ENCODE results near the gene COL17A1.

Gene COL17A1

DNA sequence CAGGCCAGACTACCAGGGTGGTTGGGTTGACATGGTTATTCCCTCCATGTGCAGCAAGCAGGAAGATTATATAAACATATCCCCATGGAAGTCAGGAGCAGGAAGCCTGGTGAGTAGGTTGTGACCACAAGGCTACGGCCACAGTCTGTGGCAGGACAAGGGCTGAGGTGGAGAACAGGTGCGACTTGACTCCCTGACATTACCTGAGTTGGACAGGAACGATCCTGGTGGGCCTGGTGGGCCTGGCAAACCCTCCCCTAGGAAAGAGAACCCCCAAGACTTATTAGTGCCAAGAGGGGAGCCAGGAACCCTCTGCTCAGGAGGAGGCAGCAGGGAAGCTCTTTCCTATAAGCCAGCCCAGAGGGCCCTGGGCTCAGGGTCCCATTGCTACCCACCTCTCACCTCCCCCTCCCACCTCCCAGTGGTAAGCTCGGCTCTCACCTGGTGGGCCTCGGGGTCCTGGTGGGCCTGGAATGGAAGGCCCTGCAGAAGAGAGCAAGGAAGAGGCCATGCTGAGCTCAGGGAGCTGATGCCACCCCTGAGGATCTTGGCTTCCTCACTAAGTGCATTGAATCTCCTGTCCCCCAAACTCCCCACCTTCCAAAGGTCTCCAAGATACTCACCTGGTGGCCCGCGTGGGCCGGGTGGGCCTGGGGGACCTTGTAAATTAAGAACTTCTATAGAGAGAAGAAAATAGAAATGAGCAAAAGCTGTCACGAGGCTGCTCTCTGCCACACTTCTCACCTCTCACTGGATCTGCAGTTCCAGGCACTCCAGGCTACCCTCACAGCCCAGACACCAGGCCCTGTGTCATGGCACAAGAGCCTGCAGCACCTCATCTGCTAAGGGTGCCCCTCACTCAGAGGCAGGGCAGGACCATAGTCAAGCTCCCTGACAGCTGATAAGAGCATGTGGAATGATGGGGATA, 44.6 kb downstream of the COL17A1 start:
- Histone ChIP-seq H4K20me1 (ENCODE audit: insufficient read depth, low read length) (no peaks in the 10 kb centered on the region), H3F3A (ENCODE audit: insufficient read depth, low read length) (no peaks in the 10 kb centered on the region), H3K9ac (ENCODE audit: low read length) (no peak overlapping the region), H3K79me2 (ENCODE audit: insufficient read depth, low read length) (no peaks in the 10 kb centered on the region), H3K27ac (ENCODE audit: low read depth, low read length, poor library complexity, severe bottlenecking) (no peak overlapping the region), H3K36me3 (ENCODE audit: insufficient read depth, low read length) (no peaks in the 10 kb centered on the region), H3K27me3 (ENCODE audit: insufficient read depth, low read length) (no peaks in the 10 kb centered on the region; the same call in 1 of the 2 replicates), H3K4me1 (ENCODE audit: insufficient read depth, low read length, severe bottlenecking) (no peaks in the 10 kb centered on the region), H3K4me2 (ENCODE audit: low read length) (no peak overlapping the region), H3K9me3 (ENCODE audit: low read length) (no peaks in the 10 kb centered on the region), H3K9me2 (ENCODE audit: low read depth, low read length) (no peaks in the 10 kb centered on the region), H3K4me3 (ENCODE audit: low read depth, low read length, poor library complexity, severe bottlenecking) (no peak overlapping the region), H2AFZ (ENCODE audit: low read length) (no peak overlapping the region)
- TF ChIP-seq EZH2 (IDR thresholded peaks at IDR 0.05; ENCODE audit: borderline replicate concordance, low read length), result no peak
- TF ChIP-seq, protein P1, sequence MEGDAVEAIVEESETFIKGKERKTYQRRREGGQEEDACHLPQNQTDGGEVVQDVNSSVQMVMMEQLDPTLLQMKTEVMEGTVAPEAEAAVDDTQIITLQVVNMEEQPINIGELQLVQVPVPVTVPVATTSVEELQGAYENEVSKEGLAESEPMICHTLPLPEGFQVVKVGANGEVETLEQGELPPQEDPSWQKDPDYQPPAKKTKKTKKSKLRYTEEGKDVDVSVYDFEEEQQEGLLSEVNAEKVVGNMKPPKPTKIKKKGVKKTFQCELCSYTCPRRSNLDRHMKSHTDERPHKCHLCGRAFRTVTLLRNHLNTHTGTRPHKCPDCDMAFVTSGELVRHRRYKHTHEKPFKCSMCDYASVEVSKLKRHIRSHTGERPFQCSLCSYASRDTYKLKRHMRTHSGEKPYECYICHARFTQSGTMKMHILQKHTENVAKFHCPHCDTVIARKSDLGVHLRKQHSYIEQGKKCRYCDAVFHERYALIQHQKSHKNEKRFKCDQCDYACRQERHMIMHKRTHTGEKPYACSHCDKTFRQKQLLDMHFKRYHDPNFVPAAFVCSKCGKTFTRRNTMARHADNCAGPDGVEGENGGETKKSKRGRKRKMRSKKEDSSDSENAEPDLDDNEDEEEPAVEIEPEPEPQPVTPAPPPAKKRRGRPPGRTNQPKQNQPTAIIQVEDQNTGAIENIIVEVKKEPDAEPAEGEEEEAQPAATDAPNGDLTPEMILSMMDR (IDR thresholded peaks at IDR 0.05; ENCODE audit: low read length), result no peak

- H3K9me3 ChIP-seq (ENCODE audit: low read length), result no peaks in the 10 kb centered on the region
- H3K4me3 ChIP-seq (ENCODE audit: low read depth, low read length, poor library complexity, severe bottlenecking), result no peak overlapping the region
- H3K27me3 ChIP-seq (ENCODE audit: insufficient read depth, low read length), result no peaks in the 10 kb centered on the region; the same call in 1 of the 2 replicates
- no peaks in the 10 kb centered on the region for H4K20me1 ChIP-seq (ENCODE audit: insufficient read depth, low read length)
- no peak overlapping the region for H2AFZ ChIP-seq (ENCODE audit: low read length)
- TF ChIP-seq, protein P1 (IDR thresholded peaks at IDR 0.05; ENCODE audit: low read length), result no peak
- no peak for TF ChIP-seq EZH2 (IDR thresholded peaks at IDR 0.05; ENCODE audit: borderline replicate concordance, low read length)
- H3K79me2 ChIP-seq (ENCODE audit: insufficient read depth, low read length), result no peaks in the 10 kb centered on the region
- no peak overlapping the region for H3K9ac ChIP-seq (ENCODE audit: low read length)
- no peaks in the 10 kb centered on the region for H3F3A ChIP-seq (ENCODE audit: insufficient read depth, low read length)
- no peak overlapping the region for H3K27ac ChIP-seq (ENCODE audit: low read depth, low read length, poor library complexity, severe bottlenecking)
- no peaks in the 10 kb centered on the region for H3K4me1 ChIP-seq (ENCODE audit: insufficient read depth, low read length, severe bottlenecking)
- H3K9me2 ChIP-seq (ENCODE audit: low read depth, low read length), result no peaks in the 10 kb centered on the region
- H3K4me2 ChIP-seq (ENCODE audit: low read length), result no peak overlapping the region
- H3K36me3 ChIP-seq (ENCODE audit: insufficient read depth, low read length), result no peaks in the 10 kb centered on the region
These were observed 45.3 kb downstream of the COL17A1 start for GRCh38 chr10:104040382-104040781.

GRCh38 chr10:104038958-104039752, 46.5 kb downstream of the COL17A1 start:
- H3K4me1 ChIP-seq (ENCODE audit: insufficient read depth, low read length, severe bottlenecking), result no peaks in the 10 kb centered on the region
- H3F3A ChIP-seq (ENCODE audit: insufficient read depth, low read length), result no peaks in the 10 kb centered on the region
- H3K27me3 ChIP-seq (ENCODE audit: insufficient read depth, low read length), result no peaks in the 10 kb centered on the region; the same call in 1 of the 2 replicates

More at GRCh38 chr10:104038958-104039752, 46.5 kb downstream of the COL17A1 start:
- no peaks in the 10 kb centered on the region for H3K9me3 ChIP-seq (ENCODE audit: low read length)
- no peak overlapping the region for H2AFZ ChIP-seq (ENCODE audit: low read length)
- no peak overlapping the region for H3K4me3 ChIP-seq (ENCODE audit: low read depth, low read length, poor library complexity, severe bottlenecking)
- no peak overlapping the region for H3K9ac ChIP-seq (ENCODE audit: low read length)
- no peaks in the 10 kb centered on the region for H3K79me2 ChIP-seq (ENCODE audit: insufficient read depth, low read length)
- TF ChIP-seq EZH2 (IDR thresholded peaks at IDR 0.05; ENCODE audit: borderline replicate concordance, low read length), result no peak
- TF ChIP-seq, protein P1 (IDR thresholded peaks at IDR 0.05; ENCODE audit: low read length), result no peak
- no peaks in the 10 kb centered on the region for H4K20me1 ChIP-seq (ENCODE audit: insufficient read depth, low read length)
- no peak overlapping the region for H3K4me2 ChIP-seq (ENCODE audit: low read length)
- H3K27ac ChIP-seq (ENCODE audit: low read depth, low read length, poor library complexity, severe bottlenecking), result no peak overlapping the region
- H3K9me2 ChIP-seq (ENCODE audit: low read depth, low read length), result no peaks in the 10 kb centered on the region
- H3K36me3 ChIP-seq (ENCODE audit: insufficient read depth, low read length), result no peaks in the 10 kb centered on the region
